Trophoblast cell (in vitro differentiated cells and primary cell): ENCODE results near the gene KCNT1.

Experiments used
- DNase-seq, 2 donors: peaks; one replicate each; pipeline ENCODE4 v3.0.0-alpha.2; 2016
- H2AFZ ChIP-seq: 2 replicates; pipeline ENCODE4 v1.6.1; 2013; ENCODE audit warnings: low read length, moderate library complexity, mild to moderate bottlenecking; ENCODE audit not compliant: insufficient read depth, poor library complexity
- H2AK5ac ChIP-seq: 2 replicates; pipeline ENCODE4 v1.6.1; 2013; ENCODE audit warnings: mild to moderate bottlenecking, low read length
- H2BK120ac ChIP-seq: 2 replicates; pipeline ENCODE4 v1.6.1; 2013; ENCODE audit warnings: low read length, mild to moderate bottlenecking, moderate library complexity; ENCODE audit not compliant: insufficient read depth, poor library complexity
- H2BK12ac ChIP-seq: 2 replicates; pipeline ENCODE4 v1.6.1; 2013; ENCODE audit warnings: mild to moderate bottlenecking, low read length, moderate library complexity
- H2BK5ac ChIP-seq: 2 replicates; pipeline ENCODE4 v1.6.1; 2013; ENCODE audit warnings: low read length, low read depth, moderate library complexity, mild to moderate bottlenecking; ENCODE audit not compliant: poor library complexity
- H3K14ac ChIP-seq: 2 replicates; pipeline ENCODE4 v1.6.1; 2013; ENCODE audit warnings: mild to moderate bottlenecking, low read length
- H3K18ac ChIP-seq: 2 replicates; pipeline ENCODE4 v1.6.1; 2013; ENCODE audit warnings: mild to moderate bottlenecking, low read length
- H3K23ac ChIP-seq: 2 replicates; pipeline ENCODE4 v1.6.1; 2013; ENCODE audit warnings: low read length
- H3K27ac ChIP-seq: 2 replicates; pipeline ENCODE4 v1.5.1; 2013; ENCODE audit warnings: low read depth, mild to moderate bottlenecking, inconsistent platforms, low read length, moderate library complexity
- H3K27me3 ChIP-seq: 2 replicates; pipeline ENCODE4 v1.6.1; 2013; ENCODE audit warnings: inconsistent platforms, mild to moderate bottlenecking, low read length, moderate library complexity; ENCODE audit not compliant: insufficient read depth
- H3K36me3 ChIP-seq, 2 experiments: 1 replicate in 1 of 2; 2 replicates in 1 of 2; pipeline ENCODE4 v1.6.1; 2013; ENCODE audit warnings: low read length in 2 of 2, mild to moderate bottlenecking in 2 of 2, moderate library complexity in 1 of 2; ENCODE audit not compliant: insufficient read depth in 2 of 2, control insufficient read depth in 1 of 2
- H3K4ac ChIP-seq: 2 replicates; pipeline ENCODE4 v1.6.1; 2013; ENCODE audit warnings: low read depth, mild to moderate bottlenecking, low read length, moderate library complexity
- H3K4me1 ChIP-seq, 2 experiments: 1 replicate in 1 of 2; 2 replicates in 1 of 2; pipeline ENCODE4 v1.6.1; 2013; ENCODE audit warnings: low read length in 2 of 2, mild to moderate bottlenecking in 2 of 2, moderate library complexity in 1 of 2; ENCODE audit not compliant: insufficient read depth in 2 of 2, control insufficient read depth in 1 of 2
- H3K4me2 ChIP-seq: 2 replicates; pipeline ENCODE4 v1.6.1; 2013; ENCODE audit warnings: inconsistent platforms, mild to moderate bottlenecking, low read length, moderate library complexity
- H3K4me3 ChIP-seq: 2 replicates; pipeline ENCODE4 v1.5.1; 2013; ENCODE audit warnings: mild to moderate bottlenecking, low read depth, low read length, inconsistent platforms
- H3K79me1 ChIP-seq: one replicate; pipeline ENCODE4 v1.6.1; 2013; ENCODE audit warnings: low read length
- H3K79me2 ChIP-seq: 2 replicates; pipeline ENCODE4 v1.6.1; 2013; ENCODE audit warnings: low read length, mild to moderate bottlenecking; ENCODE audit not compliant: control insufficient read depth, insufficient read depth, poor library complexity
- H3K9ac ChIP-seq: 2 replicates; pipeline ENCODE4 v1.6.1; 2013; ENCODE audit warnings: mild to moderate bottlenecking, low read length
- H3K9me3 ChIP-seq: 2 replicates; pipeline ENCODE4 v1.6.1; 2013; ENCODE audit warnings: low read depth, mild to moderate bottlenecking, control low read depth, inconsistent platforms, low read length; ENCODE audit not compliant: insufficient read depth
- H4K12ac ChIP-seq: 2 replicates; pipeline ENCODE4 v1.6.1; 2013; ENCODE audit warnings: low read depth, mild to moderate bottlenecking, low read length, moderate library complexity
- H4K8ac ChIP-seq: 2 replicates; pipeline ENCODE4 v1.6.1; 2013; ENCODE audit warnings: low read depth, mild to moderate bottlenecking, low read length, moderate library complexity
- H4K91ac ChIP-seq: one replicate; pipeline ENCODE4 v1.6.1; 2013; ENCODE audit warnings: low read depth, mild to moderate bottlenecking, low read length, moderate library complexity
- WGBS: extraction: QIAGEN DNeasy Blood & Tissue Kit; methylation state at CpG from one replicate; pipeline ENCODE4 v1.1.7; 2013; ENCODE audit warnings: missing lambda C conversion rate; ENCODE audit not compliant: insufficient read length, insufficient coverage; ENCODE audit errors: extremely low coverage; 5-methylcytosine and 5-hydroxymethylcytosine counted together

The KCNT1 gene

DNA sequence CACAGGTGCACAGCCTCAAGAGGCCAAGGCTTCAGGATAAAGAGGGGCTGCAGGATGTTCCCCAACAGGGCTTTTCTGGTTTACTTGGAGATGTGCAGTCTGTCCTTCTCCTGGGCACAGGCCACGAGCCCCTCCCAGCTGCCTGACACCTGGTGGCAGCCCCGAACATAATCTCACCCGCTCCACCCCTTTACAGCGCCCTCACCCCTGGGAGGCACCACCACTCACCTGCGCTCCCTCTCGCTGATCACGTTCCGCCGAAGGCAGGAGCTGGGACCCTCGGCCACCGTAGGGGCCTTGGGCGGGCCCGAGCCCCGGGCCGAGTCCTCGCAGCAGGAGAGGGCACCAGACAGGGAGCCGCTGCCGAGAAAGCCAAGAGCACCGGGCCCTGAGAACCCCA is 3.2 kb upstream of the KCNT1 start:
- no peaks in the 10 kb centered on the region for H3K79me2 ChIP-seq
- H3K79me1 ChIP-seq = no peaks in the 10 kb centered on the region
- H3K4ac ChIP-seq = no peak overlapping the region
- DNase-seq = no peak
- no peak overlapping the region for H2BK12ac ChIP-seq
- no peak overlapping the region for H4K91ac ChIP-seq
- no peak overlapping the region for H4K12ac ChIP-seq
- H2AFZ ChIP-seq = no peak overlapping the region
- H3K27ac ChIP-seq = no peak overlapping the region
- H2BK120ac ChIP-seq = no peak overlapping the region
- no peak overlapping the region for H3K4me3 ChIP-seq
- no CpG with 5 or more reads among the region's 19 CpGs for WGBS
- H3K23ac ChIP-seq = no peak overlapping the region
- no peak overlapping the region for H2BK5ac ChIP-seq
- no peak overlapping the region for H3K4me2 ChIP-seq
- H3K9me3 ChIP-seq = peaks cover 3% of the 10 kb centered on the region
- H4K8ac ChIP-seq = no peak overlapping the region
- H3K36me3 ChIP-seq = no peaks in the 10 kb centered on the region
- peaks cover 3 to 5% of the 10 kb centered on the region in 2 experiments for H3K4me1 ChIP-seq
- no peak overlapping the region for H3K9ac ChIP-seq
- no peaks in the 10 kb centered on the region for H3K27me3 ChIP-seq
- no peak overlapping the region for H2AK5ac ChIP-seq
- no peak overlapping the region for H3K14ac ChIP-seq
- H3K18ac ChIP-seq = no peak overlapping the region

DNA sequence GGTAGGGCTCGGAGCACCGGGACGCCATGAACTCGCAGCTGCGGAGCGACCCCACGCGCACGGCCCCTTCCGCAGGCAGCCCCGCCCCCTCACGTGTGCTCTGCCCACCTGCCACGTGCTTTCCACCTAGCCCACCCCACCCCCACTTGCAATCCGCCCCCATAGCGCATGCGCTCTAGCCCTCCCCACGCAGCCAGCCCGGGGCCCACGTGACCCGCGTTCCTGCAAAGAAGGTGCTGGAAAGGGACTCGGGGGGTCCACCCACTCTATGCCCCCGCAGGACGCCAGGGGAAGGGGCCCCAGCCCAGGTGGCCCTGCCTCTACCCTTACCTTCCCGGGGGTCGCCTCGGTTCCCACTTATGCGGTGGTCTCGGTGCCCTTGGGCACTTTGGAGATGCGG is 2.5 kb upstream of the KCNT1 start, which contains the start of gene SOHLH1:
Gene SOHLH1, minus strand, starts transcription at position 42 of the 400 bp plus-strand sequence. Its CDS starts 14 bp downstream, at position 28.
- no peak within 1 kb of the TSS for H2BK12ac ChIP-seq
- no peaks in the 10 kb centered on the region for H3K79me2 ChIP-seq
- H3K79me1 ChIP-seq = no peaks in the 10 kb centered on the region
- no peak within 1 kb of the TSS for H2BK120ac ChIP-seq
- no peak within 1 kb of the TSS for H3K4me3 ChIP-seq
- no CpG with 5 or more reads among the region's 30 CpGs for WGBS
- no peak for DNase-seq
- no peaks in the 10 kb centered on the region for H3K36me3 ChIP-seq
- H3K23ac ChIP-seq = no peak within 1 kb of the TSS
- H3K9ac ChIP-seq = no peak within 1 kb of the TSS
- no peaks in the 10 kb centered on the region for H3K27me3 ChIP-seq
- H4K8ac ChIP-seq = no peak within 1 kb of the TSS
- H3K14ac ChIP-seq = no peak within 1 kb of the TSS
- H3K4me2 ChIP-seq = no peak within 1 kb of the TSS
- H3K27ac ChIP-seq = no peak within 1 kb of the TSS
- H4K12ac ChIP-seq = no peak within 1 kb of the TSS
- no peak within 1 kb of the TSS for H2AK5ac ChIP-seq
- no peak within 1 kb of the TSS for H4K91ac ChIP-seq
- H3K4ac ChIP-seq = no peak within 1 kb of the TSS
- no peak within 1 kb of the TSS for H3K18ac ChIP-seq
- no peak within 1 kb of the TSS for H2BK5ac ChIP-seq
- H2AFZ ChIP-seq = no peak within 1 kb of the TSS
- peaks cover 4% of the 10 kb centered on the region for H3K9me3 ChIP-seq
- peaks cover 3 to 5% of the 10 kb centered on the region in 2 experiments for H3K4me1 ChIP-seq

DNA sequence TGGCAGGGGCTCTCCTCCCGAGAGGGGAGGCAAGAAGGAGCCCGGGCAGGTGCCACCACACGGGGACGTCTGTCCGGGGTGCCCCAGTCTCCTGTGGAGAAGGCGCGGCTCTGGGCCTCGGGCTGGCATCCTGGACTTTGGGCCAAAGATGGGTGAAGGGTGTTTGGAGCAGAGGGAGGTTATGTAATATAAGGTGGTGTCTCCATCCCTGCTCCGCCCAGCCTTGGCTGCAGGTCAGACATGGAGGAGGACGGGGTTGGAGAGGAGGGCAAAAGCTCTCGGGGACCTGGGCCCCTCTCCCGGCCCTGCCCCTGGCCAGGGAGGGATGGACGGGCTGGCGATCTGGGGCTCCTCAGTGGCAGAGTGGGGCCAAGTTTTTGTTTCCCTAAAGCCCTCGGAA is 1.5 kb upstream of the KCNT1 start:
- Histone ChIP-seq H3K4me3 (no peak overlapping the region), H4K8ac (no peak overlapping the region), H2BK12ac (no peak overlapping the region), H3K4ac (no peak overlapping the region), H2AK5ac (no peak overlapping the region), H3K4me1 (peaks cover 3 to 5% of the 10 kb centered on the region in 2 experiments), H3K9ac (no peak overlapping the region), H3K23ac (no peak overlapping the region), H2BK5ac (no peak overlapping the region), H2BK120ac (no peak overlapping the region), H3K36me3 (no peaks in the 10 kb centered on the region), H3K79me2 (no peaks in the 10 kb centered on the region), H3K18ac (no peak overlapping the region), H3K79me1 (no peaks in the 10 kb centered on the region), H3K27me3 (no peaks in the 10 kb centered on the region), H4K91ac (no peak overlapping the region), H3K14ac (no peak overlapping the region), H2AFZ (no peak overlapping the region), H3K27ac (no peak overlapping the region), H3K9me3 (peaks cover 4% of the 10 kb centered on the region), H4K12ac (no peak overlapping the region), H3K4me2 (no peak overlapping the region)
- DNase-seq = no peak
- WGBS = no CpG with 5 or more reads among the region's 15 CpGs

- Histone ChIP-seq H3K9ac (no peak overlapping the region), H3K4me2 (peak overlapping the region; percentile 56), H2BK120ac (no peak overlapping the region), H3K79me1 (no peaks in the 10 kb centered on the region), H3K18ac (no peak overlapping the region), H4K8ac (no peak overlapping the region), H3K79me2 (no peaks in the 10 kb centered on the region), H2BK12ac (no peak overlapping the region), H4K91ac (no peak overlapping the region), H3K27ac (no peak overlapping the region), H3K9me3 (peaks cover 4% of the 10 kb centered on the region), H3K23ac (no peak overlapping the region), H3K14ac (no peak overlapping the region), H3K4me3 (no peak overlapping the region), H3K4ac (no peak overlapping the region), H3K4me1 (peaks cover 3 to 5% of the 10 kb centered on the region in 2 experiments), H3K27me3 (no peaks in the 10 kb centered on the region), H4K12ac (no peak overlapping the region), H2BK5ac (no peak overlapping the region), H3K36me3 (no peaks in the 10 kb centered on the region), H2AK5ac (no peak overlapping the region), H2AFZ (no peak overlapping the region)
- DNase-seq = no peak
- no CpG with 5 or more reads among the region's 40 CpGs for WGBS
Measured at GRCh38 chr9:135701067-135701958, 672 bp upstream of the KCNT1 start.
